IMR-90 (cell line): Measurements from ENCODE around the gene COLGALT1. TPM values are rescaled to one million over a fixed set of nuclear protein-coding genes. Genes with fewer than 3 reads are reported as not detected.

ENCODE experiments used
- ATAC-seq: fragments of 200-7000 bp; cut with Tn5 transposase; 2 replicates; pipeline ENCODE4 v1.9.1; 2020; ENCODE audit warnings: low read depth, mild to moderate bottlenecking, moderate library complexity
- BruUV-seq: library from RNA; stranded (reverse); fragments of 400-500 nt; replicated peaks from 2 replicates; lab custom pipeline; 2021; lab: Mats Ljungman, UMichigan
- CTCF ChIA-PET: fragments of 300-600 bp; formaldehyde crosslinking; extraction: SDS; loops from one replicate; lab custom pipeline; 2021; ENCODE audit warnings: antibody characterized with exemption; lab: Yijun Ruan, JAX
- POLR2A ChIA-PET: fragments of 300-600 bp; sonication (Branson Sonifier 250); formaldehyde crosslinking; loops from one replicate; lab custom pipeline; 2022; ENCODE audit warnings: antibody characterized with exemption; ENCODE audit not compliant: unreplicated experiment; lab: Charles Lee
- DNase-seq: peaks from one replicate; pipeline ENCODE4 v3.0.0; 2013
- H2AFZ ChIP-seq: replicated peaks from 2 replicates; pipeline ENCODE3; 2013; ENCODE audit warnings: low read length, mild to moderate bottlenecking; ENCODE audit not compliant: poor library complexity
- H2AK5ac ChIP-seq: 2 replicates; pipeline ENCODE4 v1.6.1; 2013; ENCODE audit warnings: low read depth, low read length, inconsistent platforms
- H2AK9ac ChIP-seq: replicated peaks from 2 replicates; pipeline ENCODE3; 2013; ENCODE audit warnings: mild to moderate bottlenecking, low read depth, low read length, moderate library complexity; ENCODE audit not compliant: poor library complexity
- H2BK120ac ChIP-seq: 2 replicates; pipeline ENCODE4 v1.6.1; 2013; ENCODE audit warnings: low read depth, low read length, inconsistent platforms
- H2BK15ac ChIP-seq: 3 replicates; pipeline ENCODE4 v1.6.1; 2013; ENCODE audit warnings: low read depth, low read length, inconsistent platforms
- H2BK20ac ChIP-seq: 2 replicates; pipeline ENCODE4 v1.6.1; 2013; ENCODE audit warnings: low read depth, mild to moderate bottlenecking, inconsistent platforms, low read length, moderate library complexity
- H2BK5ac ChIP-seq: 2 replicates; pipeline ENCODE4 v1.6.1; 2013; ENCODE audit warnings: mild to moderate bottlenecking, low read depth, low read length, inconsistent platforms; ENCODE audit not compliant: poor library complexity, severe bottlenecking
- H3K14ac ChIP-seq: replicated peaks from 2 replicates; pipeline ENCODE4 v1.6.1; 2013; ENCODE audit warnings: low read depth, low read length, inconsistent platforms
- H3K18ac ChIP-seq: 2 replicates; pipeline ENCODE4 v1.6.1; 2013; ENCODE audit warnings: low read depth, low read length, control low read depth
- H3K23ac ChIP-seq: 2 replicates; pipeline ENCODE4 v1.6.1; 2013; ENCODE audit warnings: low read depth, low read length, inconsistent platforms
- H3K27ac ChIP-seq: 2 replicates; pipeline ENCODE4 v1.5.1; 2013; ENCODE audit warnings: mild to moderate bottlenecking, control low read depth, low read length; ENCODE audit not compliant: insufficient read depth
- H3K27me3 ChIP-seq: 2 replicates; pipeline ENCODE4 v1.6.1; 2013; ENCODE audit warnings: low read length; ENCODE audit not compliant: control insufficient read depth, insufficient read depth
- H3K36me3 ChIP-seq: 2 replicates; pipeline ENCODE4 v1.6.1; 2013; ENCODE audit warnings: low read length, mixed read lengths; ENCODE audit not compliant: control insufficient read depth, insufficient read depth
- H3K4ac ChIP-seq: 2 replicates; pipeline ENCODE4 v1.6.1; 2013; ENCODE audit warnings: low read depth, low read length, inconsistent platforms
- H3K4me1 ChIP-seq: 2 replicates; pipeline ENCODE4 v1.6.1; 2013; ENCODE audit warnings: low read length, mixed read lengths; ENCODE audit not compliant: control insufficient read depth, insufficient read depth
- H3K4me2 ChIP-seq: 2 replicates; pipeline ENCODE4 v1.6.1; 2013; ENCODE audit warnings: low read depth, mild to moderate bottlenecking, control low read depth, low read length, moderate library complexity
- H3K4me3 ChIP-seq: 2 replicates; pipeline ENCODE4 v1.5.1; 2013; ENCODE audit warnings: low read depth, mild to moderate bottlenecking, control low read depth, low read length, moderate library complexity; ENCODE audit not compliant: insufficient read depth
- H3K56ac ChIP-seq: 2 replicates; pipeline ENCODE4 v1.6.1; 2013; ENCODE audit warnings: low read length, inconsistent platforms; ENCODE audit not compliant: insufficient read depth; ENCODE audit errors: extremely low read depth
- H3K79me1 ChIP-seq, 2 experiments: 2 replicates each; pipeline ENCODE4 v1.6.1; 2013; ENCODE audit warnings: low read length in 2 of 2, inconsistent platforms in 1 of 2, low read depth in 1 of 2
- H3K9ac ChIP-seq: 2 replicates; pipeline ENCODE4 v1.6.1; 2013; ENCODE audit warnings: low read depth, low read length, control low read depth
- H3K9me1 ChIP-seq: 2 replicates; pipeline ENCODE4 v1.6.1; 2013; ENCODE audit warnings: low read length, inconsistent platforms; ENCODE audit not compliant: insufficient read depth
- H3K9me3 ChIP-seq: 2 replicates; pipeline ENCODE4 v1.6.1; 2013; ENCODE audit warnings: low read length; ENCODE audit not compliant: control insufficient read depth, insufficient read depth
- H4K20me1 ChIP-seq: 2 replicates; pipeline ENCODE4 v1.6.1; 2013; ENCODE audit warnings: low read length, inconsistent platforms; ENCODE audit not compliant: insufficient read depth
- H4K5ac ChIP-seq: 2 replicates; pipeline ENCODE4 v1.6.1; 2013; ENCODE audit warnings: mild to moderate bottlenecking, low read depth, low read length, control low read depth
- H4K8ac ChIP-seq, 2 experiments: 2 replicates each; pipeline ENCODE4 v1.6.1; 2013; ENCODE audit warnings: low read depth in 2 of 2, low read length in 2 of 2, control low read depth in 1 of 2, inconsistent platforms in 1 of 2
- H4K91ac ChIP-seq: 2 replicates; pipeline ENCODE4 v1.6.1; 2013; ENCODE audit warnings: low read depth, low read length, inconsistent platforms; ENCODE audit not compliant: insufficient read depth
- CEBPB ChIP-seq: IDR thresholded peaks from 2 replicates; pipeline ENCODE4 v1.6.1; 2012; ENCODE audit warnings: low read depth, low read length, improper control_type of control experiment
- MAZ ChIP-seq: IDR thresholded peaks from 2 replicates; pipeline ENCODE4 v1.6.1; 2012; ENCODE audit warnings: low read depth, mild to moderate bottlenecking, low read length, improper control_type of control experiment, moderate library complexity, borderline replicate concordance
- NFE2L2 ChIP-seq: fragments of 150-350 bp; IDR thresholded peaks from 2 replicates; pipeline ENCODE4 v1.6.1; 2016; ENCODE audit warnings: low read depth, mild to moderate bottlenecking, low read length
- POLR2A ChIP-seq: IDR thresholded peaks from 2 replicates; pipeline ENCODE4 v1.6.1; 2012; ENCODE audit warnings: mild to moderate bottlenecking, low read depth, low read length
- RAD21 ChIP-seq: IDR thresholded peaks from 2 replicates; pipeline ENCODE4 v1.6.1; 2012; ENCODE audit warnings: low read length, improper control_type of control experiment
- SMC3 ChIP-seq: fragments of 150-350 bp; IDR thresholded peaks from 2 replicates; pipeline ENCODE4 v1.6.1; 2016; ENCODE audit warnings: low read depth, mild to moderate bottlenecking, antibody characterized with exemption, low read length, moderate library complexity
- WGBS, 2 experiments: methylation state at CpG; one replicate each; pipeline versions ENCODE4 v1.1.5 to v1.1.7; 2013; ENCODE audit warnings: missing lambda C conversion rate in 2 of 2; ENCODE audit not compliant: insufficient read length in 1 of 2; ENCODE audit errors: extremely low coverage in 2 of 2; 5-methylcytosine and 5-hydroxymethylcytosine counted together
- dilution Hi-C: fragments of 300-500 bp; cut with HindIII; formaldehyde crosslinking; loops from one replicate; pipeline ENCODE4 v1.14.3; 2018; ENCODE audit warnings: low sequenced_read_pairs; ENCODE audit not compliant: unreplicated experiment
- in situ Hi-C: fragments of 300-500 bp; cut with MboI; formaldehyde crosslinking; loops from 3 replicates; pipeline ENCODE4 v1.14.3; 2019; ENCODE audit warnings: low sequenced_read_pairs, inconsistent platforms, mixed read lengths
- intact Hi-C: fragments of 100-400 bp; cut with micrococcal nuclease; formaldehyde crosslinking; loops from 2 replicates; pipeline ENCODE4 v1.10.0; 2022
- polyA plus RNA-seq, 3 experiments: library from polyadenylated mRNA; depleted of rRNA; stranded (reverse); fragments of >200 nt; gene quantifications; 2 replicates each; pipeline ENCODE4 v1.2.3, GENCODE V29; 2012; ENCODE audit warnings: low replicate concordance in 1 of 3
- total RNA-seq: library from RNA; depleted of rRNA; stranded (reverse); fragments of >200 nt; gene quantifications from 2 replicates; pipeline ENCODE4 v1.2.3, GENCODE V29; 2012
- TF ChIP-seq, protein P1 (sequence below): fragments of 150-350 bp; IDR thresholded peaks from 2 replicates; pipeline ENCODE4 v1.6.1; 2016; ENCODE audit warnings: low read depth, mild to moderate bottlenecking, low read length, moderate library complexity, borderline replicate concordance

COLGALT1 gene
- total and polyA plus RNA-seq, 2 of the 4 experiments (the other 2 are of a cell fraction), result 77.1 to 117 TPM

- dilution Hi-C loops, result no loop called here
- Histone ChIP-seq H2AK9ac (peak overlapping the region; percentile 37), H4K20me1 (no peaks in the 10 kb centered on the region), H3K14ac (0 out of 2 replicates have a peak overlapping the region, but pooled peaks have one; percentile 47), H3K4me3 (no peak overlapping the region), H2BK15ac (peak overlapping the region; percentile 55; the same call in 1 of the 3 replicates), H3K4ac (peak overlapping the region; percentile 58; the same call in 1 of the 2 replicates), H3K4me1 (no peaks in the 10 kb centered on the region), H2AK5ac (peak overlapping the region; percentile 50; the same call in 1 of the 2 replicates), H3K23ac (peak overlapping the region; percentile 71; the same call in 1 of the 2 replicates), H3K56ac (peak overlapping the region; percentile 27; the same call in 1 of the 2 replicates), H3K27me3 (no peaks in the 10 kb centered on the region), H3K4me2 (peak overlapping the region; percentile 42), H3K27ac (peak overlapping the region; percentile 28; the same call in 1 of the 2 replicates), H2BK20ac (peak overlapping the region; percentile 66; the same call in 1 of the 2 replicates), H3K9me1 (peaks cover 4% of the 10 kb centered on the region; the same call in 1 of the 2 replicates), H2AFZ (peak overlapping the region; percentile 88), H4K5ac (peak overlapping the region; percentile 31; the same call in 1 of the 2 replicates), H3K9me3 (no peaks in the 10 kb centered on the region), H4K8ac (peak overlapping the region in 1 of 2 experiments; percentile 90; a peak in 2 of 4 replicates), H2BK5ac (peak overlapping the region; percentile 78), H2BK120ac (peak overlapping the region; percentile 58), H3K9ac (peak overlapping the region; percentile 7; the same call in 1 of the 2 replicates), H3K36me3 (0 out of 2 replicates have a peak, but pooled peaks cover 3% of the 10 kb centered on the region), H3K18ac (peak overlapping the region; percentile 7; the same call in 1 of the 2 replicates), H4K91ac (no peak overlapping the region), H3K79me1 (peaks cover 3 to 18% of the 10 kb centered on the region in 2 experiments; a peak in 2 of 4 replicates)
- WGBS, 2 experiments, result 19% methylated on average over 4 of the region's 7 CpGs; no CpG with 5 or more reads in 1 of the 2 experiments
- intact Hi-C loops, result loop anchor here (10.0 kb wide), 1 partner anchor 158 kb away; the partner anchor contains the start of gene CCDC194
- in situ Hi-C loops, result no loop called here
- no TSS peak for BruUV-seq
- ChIA-PET POLR2A (interaction anchor here (0.6 kb wide), 1 partner anchor 17 kb away, joined by 6 read pairs; no protein-coding TSS in a partner anchor), CTCF (interaction anchor here (1.2 kb wide), 1 partner anchor 57 kb away, joined by 3 read pairs; no protein-coding TSS in a partner anchor)
- no peak for TF ChIP-seq SMC3
- no peak for TF ChIP-seq MAZ
- TF ChIP-seq POLR2A, result no peak
- no peak for TF ChIP-seq RAD21
- TF ChIP-seq, protein P1, sequence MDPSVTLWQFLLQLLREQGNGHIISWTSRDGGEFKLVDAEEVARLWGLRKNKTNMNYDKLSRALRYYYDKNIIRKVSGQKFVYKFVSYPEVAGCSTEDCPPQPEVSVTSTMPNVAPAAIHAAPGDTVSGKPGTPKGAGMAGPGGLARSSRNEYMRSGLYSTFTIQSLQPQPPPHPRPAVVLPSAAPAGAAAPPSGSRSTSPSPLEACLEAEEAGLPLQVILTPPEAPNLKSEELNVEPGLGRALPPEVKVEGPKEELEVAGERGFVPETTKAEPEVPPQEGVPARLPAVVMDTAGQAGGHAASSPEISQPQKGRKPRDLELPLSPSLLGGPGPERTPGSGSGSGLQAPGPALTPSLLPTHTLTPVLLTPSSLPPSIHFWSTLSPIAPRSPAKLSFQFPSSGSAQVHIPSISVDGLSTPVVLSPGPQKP, result no peak
- no peak for TF ChIP-seq NFE2L2
- TF ChIP-seq CEBPB, result no peak
- DNase-seq (peak; percentile 95), ATAC-seq (no peak)
Measured at GRCh38 chr19:17553256-17553655, 2.2 kb upstream of the COLGALT1 start.
